Measurements from ENCODE around the gene B4GALT2.

Gene B4GALT2

GRCh38 chr1:44012404-44012803 is 33.4 kb downstream of the B4GALT2 start:
- Histone ChIP-seq H3K4me3 (replicated peaks; ENCODE audit: low read depth, low read length) (no peak overlapping the region), H3K27me3 (replicated peaks; ENCODE audit: control insufficient read depth, insufficient read depth, low read length) (no peaks in the 10 kb centered on the region), H3K36me3 (ENCODE audit: control insufficient read depth, insufficient read depth, low read length) (no peaks in the 10 kb centered on the region)
- TF ChIP-seq, protein P1, sequence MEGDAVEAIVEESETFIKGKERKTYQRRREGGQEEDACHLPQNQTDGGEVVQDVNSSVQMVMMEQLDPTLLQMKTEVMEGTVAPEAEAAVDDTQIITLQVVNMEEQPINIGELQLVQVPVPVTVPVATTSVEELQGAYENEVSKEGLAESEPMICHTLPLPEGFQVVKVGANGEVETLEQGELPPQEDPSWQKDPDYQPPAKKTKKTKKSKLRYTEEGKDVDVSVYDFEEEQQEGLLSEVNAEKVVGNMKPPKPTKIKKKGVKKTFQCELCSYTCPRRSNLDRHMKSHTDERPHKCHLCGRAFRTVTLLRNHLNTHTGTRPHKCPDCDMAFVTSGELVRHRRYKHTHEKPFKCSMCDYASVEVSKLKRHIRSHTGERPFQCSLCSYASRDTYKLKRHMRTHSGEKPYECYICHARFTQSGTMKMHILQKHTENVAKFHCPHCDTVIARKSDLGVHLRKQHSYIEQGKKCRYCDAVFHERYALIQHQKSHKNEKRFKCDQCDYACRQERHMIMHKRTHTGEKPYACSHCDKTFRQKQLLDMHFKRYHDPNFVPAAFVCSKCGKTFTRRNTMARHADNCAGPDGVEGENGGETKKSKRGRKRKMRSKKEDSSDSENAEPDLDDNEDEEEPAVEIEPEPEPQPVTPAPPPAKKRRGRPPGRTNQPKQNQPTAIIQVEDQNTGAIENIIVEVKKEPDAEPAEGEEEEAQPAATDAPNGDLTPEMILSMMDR (IDR thresholded peaks at IDR 0.05; ENCODE audit: insufficient read depth, low read length, poor library complexity, severe bottlenecking), result no peak
- DNase-seq (ENCODE audit: extremely low read depth, insufficient read length), result no peak

GRCh38 chr1:44012941-44013609 is 34.1 kb downstream of the B4GALT2 start:
- H3K36me3 ChIP-seq (ENCODE audit: control insufficient read depth, insufficient read depth, low read length), result no peaks in the 10 kb centered on the region
- DNase-seq (ENCODE audit: extremely low read depth, insufficient read length), result no peak
- no peak overlapping the region for H3K4me3 ChIP-seq (replicated peaks; ENCODE audit: low read depth, low read length)
- H3K27me3 ChIP-seq (replicated peaks; ENCODE audit: control insufficient read depth, insufficient read depth, low read length), result no peaks in the 10 kb centered on the region
- TF ChIP-seq, protein P1 (IDR thresholded peaks at IDR 0.05; ENCODE audit: insufficient read depth, low read length, poor library complexity, severe bottlenecking), result no peak

DNA sequence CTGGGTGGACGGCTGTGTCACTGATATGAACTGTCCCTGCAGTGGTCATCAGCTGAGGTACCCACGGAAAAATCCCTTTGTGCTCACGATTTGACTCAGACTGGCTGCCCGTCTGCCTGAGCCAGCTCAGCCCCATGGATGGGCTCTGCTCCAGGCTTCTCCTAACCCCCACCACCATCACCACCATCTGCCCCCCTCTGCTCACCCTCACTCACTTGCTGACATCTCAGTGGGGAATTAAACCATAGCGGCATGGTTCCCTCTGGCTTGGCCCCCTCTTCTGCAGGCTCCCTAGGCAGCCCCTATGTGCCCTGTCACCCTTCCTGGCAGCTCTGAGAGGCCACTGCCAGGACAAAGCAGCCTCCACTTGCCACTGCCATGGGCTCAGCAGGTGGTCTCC is 34.9 kb downstream of the B4GALT2 start:
- Histone ChIP-seq H3K4me3 (replicated peaks; ENCODE audit: low read depth, low read length) (no peak overlapping the region), H3K27me3 (replicated peaks; ENCODE audit: control insufficient read depth, insufficient read depth, low read length) (no peaks in the 10 kb centered on the region), H3K36me3 (ENCODE audit: control insufficient read depth, insufficient read depth, low read length) (no peaks in the 10 kb centered on the region)
- no peak for DNase-seq (ENCODE audit: extremely low read depth, insufficient read length)
- TF ChIP-seq, protein P1 (IDR thresholded peaks at IDR 0.05; ENCODE audit: insufficient read depth, low read length, poor library complexity, severe bottlenecking), result no peak

DNA sequence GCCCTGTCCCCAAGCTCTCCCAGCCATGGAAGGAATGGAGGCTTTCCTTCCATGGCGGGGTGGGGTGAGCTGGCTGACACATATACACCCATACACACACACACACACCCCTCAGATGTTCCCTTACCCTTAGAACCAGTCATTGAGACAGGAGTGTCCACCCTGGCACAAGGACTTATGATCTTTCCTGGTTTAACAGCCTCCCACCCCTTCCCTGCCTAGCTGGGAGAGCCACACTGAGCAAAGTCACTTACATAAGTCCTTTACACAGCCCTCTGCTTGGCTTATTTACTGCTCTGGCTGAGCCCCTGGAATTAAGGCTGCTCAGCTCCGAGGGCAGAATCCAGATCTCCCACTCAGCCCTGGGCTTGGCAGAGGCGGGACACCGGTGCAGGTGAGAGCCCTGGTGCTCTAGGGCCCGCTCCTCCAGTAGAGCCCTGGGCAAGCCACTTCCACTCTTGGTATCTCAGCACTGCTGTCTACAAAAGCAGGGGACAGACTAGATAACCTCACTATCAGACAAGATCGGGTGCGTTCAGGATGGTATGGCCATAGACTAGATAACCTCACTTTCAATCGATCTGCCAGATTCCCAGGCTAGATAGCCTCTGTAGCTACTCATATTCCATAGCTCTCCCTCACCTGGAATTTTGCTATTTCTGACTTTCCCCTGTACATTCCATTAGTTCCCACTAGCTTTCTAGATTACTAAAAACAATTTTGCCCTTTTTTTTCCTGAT is 35.5 kb downstream of the B4GALT2 start:
- Histone ChIP-seq H3K36me3 (ENCODE audit: control insufficient read depth, insufficient read depth, low read length) (no peaks in the 10 kb centered on the region), H3K27me3 (replicated peaks; ENCODE audit: control insufficient read depth, insufficient read depth, low read length) (no peaks in the 10 kb centered on the region; the same call in 1 of the 2 replicates), H3K4me3 (replicated peaks; ENCODE audit: low read depth, low read length) (no peak overlapping the region)
- no peak for DNase-seq (ENCODE audit: extremely low read depth, insufficient read length)
- TF ChIP-seq, protein P1 (IDR thresholded peaks at IDR 0.05; ENCODE audit: insufficient read depth, low read length, poor library complexity, severe bottlenecking), result no peak

DNA sequence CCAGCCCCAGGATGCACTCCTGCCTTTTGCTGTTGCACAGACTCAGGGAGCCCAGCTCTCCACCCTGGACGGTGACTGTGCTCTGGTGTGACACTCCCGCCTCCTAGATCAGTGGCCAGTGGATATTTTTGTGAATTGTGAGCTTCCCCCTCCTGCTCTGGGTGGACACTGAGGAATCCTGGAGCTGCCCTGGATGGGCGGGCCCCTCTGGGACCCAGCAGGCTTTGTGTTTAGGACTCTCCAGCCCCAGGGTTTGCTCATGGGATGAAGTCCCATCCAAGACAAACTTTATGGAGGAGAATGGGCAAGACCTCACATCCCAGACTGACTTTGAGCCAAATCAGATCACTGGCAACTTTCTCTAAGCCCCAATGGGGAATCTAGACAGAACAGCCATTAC is 36.2 kb downstream of the B4GALT2 start:
- Histone ChIP-seq H3K27me3 (replicated peaks; ENCODE audit: control insufficient read depth, insufficient read depth, low read length) (no peaks in the 10 kb centered on the region; the same call in 1 of the 2 replicates), H3K4me3 (replicated peaks; ENCODE audit: low read depth, low read length) (no peak overlapping the region), H3K36me3 (ENCODE audit: control insufficient read depth, insufficient read depth, low read length) (no peaks in the 10 kb centered on the region)
- TF ChIP-seq, protein P1 (IDR thresholded peaks at IDR 0.05; ENCODE audit: insufficient read depth, low read length, poor library complexity, severe bottlenecking), result no peak
- no peak for DNase-seq (ENCODE audit: extremely low read depth, insufficient read length)

All from GM06990 (cell line).